GM18868 (cell line): ENCODE data around the gene LIPC.

Source experiments
- ATAC-seq: cut with Tn5 transposase; IDR thresholded peaks from one replicate; pipeline ENCODE4 v1.9.1; 2021; ENCODE audit warnings: mild to moderate bottlenecking, moderate library complexity; ENCODE audit not compliant: unreplicated experiment

The LIPC gene

DNA sequence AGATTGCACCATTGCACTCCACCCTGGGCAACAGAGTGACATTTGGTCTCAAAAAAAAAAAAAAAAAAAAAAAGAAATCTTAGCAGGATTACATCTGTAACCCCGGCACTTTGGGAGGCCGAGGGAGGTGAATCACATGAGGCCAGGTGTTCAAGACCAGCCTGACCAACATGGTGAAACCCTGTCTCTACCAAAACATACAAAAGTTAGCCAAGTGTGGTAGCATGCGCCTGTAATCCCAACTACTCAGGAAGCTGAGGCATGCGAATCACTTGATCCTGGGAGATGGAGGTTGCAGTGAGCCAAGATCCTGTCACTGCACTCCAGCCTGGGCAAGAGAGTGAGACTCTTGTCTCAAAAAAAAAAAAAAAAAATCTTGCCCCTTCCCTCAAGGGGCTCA lies 40.4 kb downstream of the LIPC start:
- ATAC-seq = no peak

DNA sequence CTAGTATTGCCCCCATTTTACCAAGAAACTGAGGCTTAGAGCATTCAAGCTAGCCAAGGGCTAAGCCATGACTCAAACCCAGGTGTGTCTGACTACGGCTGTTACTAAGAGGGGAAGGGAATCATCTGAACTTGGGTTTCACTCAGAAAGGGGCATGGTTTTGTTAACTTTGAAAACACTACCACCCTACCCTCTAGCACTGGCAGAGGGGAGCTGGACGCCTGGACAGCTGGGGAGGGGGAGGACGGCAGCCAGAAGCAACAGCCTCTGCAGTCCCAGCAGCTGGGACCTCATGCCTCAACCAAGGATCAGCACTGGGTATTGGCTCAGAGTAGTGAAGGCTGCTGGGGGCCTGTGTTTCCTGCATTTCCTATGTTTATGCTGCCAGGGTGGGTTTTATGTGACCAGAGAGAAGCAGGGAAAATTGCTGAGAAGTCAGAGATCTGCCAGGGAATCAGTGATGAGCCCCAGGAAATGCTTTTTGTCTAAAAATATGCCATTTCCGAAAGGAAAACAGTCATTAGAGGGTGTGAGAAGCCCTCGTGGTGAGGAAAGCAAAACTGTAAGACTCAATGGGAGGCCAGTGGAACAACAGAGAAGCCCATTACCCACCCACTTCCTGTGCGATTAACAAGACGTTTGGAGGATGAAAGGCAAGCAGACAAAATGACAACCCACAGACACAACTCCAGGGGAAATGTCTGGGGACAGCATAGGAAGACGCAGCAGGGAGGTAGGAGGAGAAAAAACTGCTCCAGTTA lies 41.2 kb downstream of the LIPC start:
- ATAC-seq = no peak

DNA sequence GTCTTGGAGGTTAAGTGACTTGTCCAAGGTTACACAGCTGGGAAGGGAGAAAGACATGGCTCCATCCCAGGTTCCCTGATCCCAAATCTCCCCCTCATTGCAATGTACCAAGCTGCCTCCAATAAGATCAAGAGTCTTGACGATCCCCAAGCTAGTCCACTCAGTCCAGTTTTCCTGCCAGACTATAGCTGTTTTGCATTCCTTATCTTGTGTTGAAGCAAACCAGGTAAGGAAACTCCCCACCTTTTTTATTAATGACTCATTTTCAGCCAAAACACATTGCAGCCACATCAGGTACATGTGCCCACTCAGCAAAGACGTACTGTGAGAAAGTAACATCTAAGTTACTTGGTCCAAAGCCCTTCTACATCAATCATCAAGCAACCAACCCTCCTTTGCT lies 41.9 kb downstream of the LIPC start:
- ATAC-seq = no peak

DNA sequence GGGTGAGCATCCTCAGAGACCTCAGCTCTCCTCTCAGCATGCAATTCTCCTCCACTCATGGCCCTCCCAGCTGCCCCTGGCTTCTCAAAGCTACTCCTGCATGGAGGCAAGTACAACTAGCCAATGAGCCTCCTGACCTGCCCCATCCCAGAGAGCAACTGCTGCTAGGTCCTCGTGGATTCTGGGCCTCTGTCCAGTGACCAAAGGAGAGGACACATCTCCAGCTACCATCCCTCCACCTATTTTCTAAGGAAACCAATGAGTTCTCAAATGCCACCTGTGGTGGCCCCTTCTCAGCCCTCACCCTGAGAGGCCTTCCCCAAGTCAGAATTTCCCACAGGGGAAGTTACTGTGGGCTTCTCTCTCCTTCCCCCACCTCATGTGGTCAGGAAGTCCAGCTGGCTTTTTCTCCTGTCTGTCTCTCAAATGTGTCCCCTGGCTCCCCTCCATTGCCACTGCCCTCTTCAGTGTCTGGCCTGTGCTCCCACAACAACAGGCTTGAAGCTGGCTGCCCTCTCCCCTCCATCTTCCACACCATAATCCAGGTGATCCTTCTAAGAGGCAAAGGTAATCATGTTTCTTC lies 43.0 kb downstream of the LIPC start:
- ATAC-seq = no peak

DNA sequence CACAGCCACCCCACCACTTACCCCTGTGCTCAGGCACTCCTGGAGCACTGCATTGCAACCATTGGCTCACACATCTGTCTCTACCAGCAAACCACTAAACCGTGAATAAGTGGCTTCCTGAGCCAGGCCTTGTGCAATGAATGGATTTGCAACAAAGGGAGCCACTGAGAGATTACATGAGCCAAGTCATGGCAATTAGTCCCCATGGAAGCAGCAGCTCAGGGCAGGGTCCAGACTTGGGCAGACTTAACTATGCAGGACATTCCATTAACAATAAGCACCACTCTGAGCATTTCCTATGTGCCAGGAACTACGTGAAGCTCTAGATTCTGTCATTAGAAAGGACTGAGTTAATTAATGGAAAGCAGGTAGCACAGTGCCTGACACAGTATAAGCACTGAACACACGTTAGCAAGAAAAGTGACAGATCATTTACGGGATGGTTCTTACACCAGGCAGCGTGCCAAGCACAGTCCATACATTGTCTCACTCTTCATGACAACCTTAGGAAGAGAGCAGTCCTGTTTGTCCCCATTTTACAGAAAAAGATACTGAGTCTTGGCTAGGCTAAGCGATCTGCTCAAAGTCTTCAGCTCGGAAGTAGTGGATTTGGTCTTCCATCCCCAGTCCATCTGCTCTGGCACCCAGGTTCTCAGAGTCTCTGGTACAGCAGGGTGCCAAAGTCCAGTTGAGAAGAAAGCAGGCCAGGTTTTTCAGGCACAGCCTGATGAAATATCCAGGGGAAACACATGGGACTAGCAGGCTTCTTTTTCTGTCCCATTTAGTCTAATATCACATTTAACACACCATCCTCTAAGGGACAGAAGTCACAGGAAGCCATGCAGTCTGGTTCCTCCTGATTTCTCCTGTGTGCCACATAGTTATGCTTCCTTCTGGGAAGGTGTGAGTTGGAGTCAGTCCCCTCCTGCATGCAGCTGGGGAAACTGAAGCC lies 44.1 kb downstream of the LIPC start:
- ATAC-seq = no peak

DNA sequence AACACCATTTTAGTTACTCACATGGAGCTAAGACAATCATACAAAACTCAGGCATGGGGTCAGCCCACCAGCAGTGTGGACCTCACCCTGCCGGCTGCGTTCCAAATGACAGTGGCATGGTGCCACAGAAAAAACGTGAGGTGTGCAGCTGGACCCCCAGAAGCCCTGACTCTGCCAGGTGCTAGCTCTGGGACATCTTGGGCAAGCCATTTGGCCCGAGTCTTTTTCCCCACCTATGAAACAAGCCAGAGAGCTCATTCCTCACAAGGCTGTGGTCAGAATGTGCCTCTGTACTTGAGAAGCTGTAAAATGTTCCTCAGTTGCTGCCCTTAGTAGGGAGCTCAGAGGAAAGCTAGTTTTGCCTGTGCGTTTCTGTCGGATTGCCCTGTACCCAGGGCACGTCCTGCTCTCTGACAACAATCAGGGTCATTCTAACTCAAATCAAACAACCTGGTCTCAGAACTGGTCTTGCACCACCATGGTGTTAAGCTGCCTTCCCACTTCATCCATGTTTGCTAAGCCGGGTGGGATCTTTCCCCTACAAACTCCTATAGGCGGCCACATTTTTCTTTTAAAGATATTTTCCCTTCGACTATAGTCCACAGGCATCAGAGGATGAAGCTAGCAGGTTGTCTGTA lies 44.9 kb downstream of the LIPC start:
- no peak for ATAC-seq

DNA sequence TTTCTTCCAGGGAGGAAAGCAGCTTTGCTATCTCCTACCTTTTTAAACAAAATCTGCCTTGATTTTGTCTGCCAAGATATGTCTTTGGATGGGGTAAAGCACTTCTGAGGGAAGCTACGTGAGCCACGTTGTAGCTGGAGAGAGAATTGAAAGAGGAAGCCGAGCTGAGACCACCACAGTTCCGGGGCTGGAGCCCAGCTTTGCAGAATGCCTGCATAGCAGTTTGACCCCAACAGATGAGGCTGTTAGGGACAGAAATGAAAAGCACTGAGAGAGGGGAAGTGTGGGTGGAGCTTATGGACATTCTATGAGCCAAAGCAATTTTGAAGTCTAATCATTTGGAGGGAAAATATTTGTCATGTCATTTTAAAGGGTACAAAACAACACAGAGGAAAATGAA lies 45.4 kb downstream of the LIPC start:
- ATAC-seq = no peak

DNA sequence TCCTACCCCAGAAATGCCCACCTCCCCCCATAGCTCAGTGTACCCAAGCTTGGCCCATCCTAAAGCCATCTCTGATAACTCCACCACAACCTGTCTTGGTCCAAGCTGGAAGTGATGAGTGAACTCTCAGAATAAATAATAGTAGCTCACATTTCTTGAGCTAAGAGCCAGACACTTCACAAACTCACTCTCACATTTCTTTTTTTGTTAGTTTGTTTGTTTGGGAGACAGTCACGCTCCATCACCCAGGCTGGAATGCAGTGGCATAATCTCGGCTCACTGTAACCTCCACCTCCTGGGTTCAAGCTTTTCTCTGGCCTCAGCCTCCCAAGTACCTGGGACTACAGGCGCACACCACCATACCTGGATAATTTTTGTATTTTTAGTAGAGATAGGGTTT lies 46.2 kb downstream of the LIPC start:
- no peak for ATAC-seq

DNA sequence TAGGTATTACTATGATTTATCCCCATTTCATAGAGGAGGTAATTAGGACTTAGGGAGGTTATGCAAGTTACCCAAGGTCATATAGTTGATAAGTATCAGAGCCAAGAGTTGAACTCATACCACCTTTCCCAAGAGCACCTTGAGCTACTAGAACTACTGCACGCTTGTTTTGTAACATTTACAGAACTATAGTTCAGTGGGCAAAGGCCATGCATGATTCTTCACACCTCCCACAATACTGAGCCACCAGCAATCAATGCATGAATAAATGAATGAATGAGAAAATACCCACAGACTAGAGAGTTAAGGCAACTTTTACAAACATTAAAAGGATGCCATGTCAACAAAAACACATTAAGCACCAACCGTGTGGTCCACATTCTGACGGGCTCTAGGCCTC lies 46.8 kb downstream of the LIPC start:
- no peak for ATAC-seq

DNA sequence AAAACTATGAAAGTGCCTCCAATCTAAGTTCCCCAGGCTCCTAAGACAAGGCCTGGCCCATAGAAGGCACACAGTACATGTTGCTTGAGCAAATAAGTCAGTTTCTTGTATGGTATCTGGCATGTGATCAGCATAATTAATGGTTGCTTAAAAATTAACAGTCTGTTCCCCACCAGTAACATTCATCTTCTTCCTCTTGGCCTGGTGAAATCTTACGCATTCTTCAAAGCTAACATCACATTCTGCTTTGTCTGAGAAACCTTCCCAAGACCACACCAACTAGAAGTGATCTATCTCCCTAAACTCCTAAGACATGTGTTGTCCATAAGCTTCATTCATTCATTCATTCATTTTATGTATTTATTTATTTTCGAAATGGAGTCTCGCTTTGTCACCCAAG lies 48.1 kb downstream of the LIPC start:
- no peak for ATAC-seq

DNA sequence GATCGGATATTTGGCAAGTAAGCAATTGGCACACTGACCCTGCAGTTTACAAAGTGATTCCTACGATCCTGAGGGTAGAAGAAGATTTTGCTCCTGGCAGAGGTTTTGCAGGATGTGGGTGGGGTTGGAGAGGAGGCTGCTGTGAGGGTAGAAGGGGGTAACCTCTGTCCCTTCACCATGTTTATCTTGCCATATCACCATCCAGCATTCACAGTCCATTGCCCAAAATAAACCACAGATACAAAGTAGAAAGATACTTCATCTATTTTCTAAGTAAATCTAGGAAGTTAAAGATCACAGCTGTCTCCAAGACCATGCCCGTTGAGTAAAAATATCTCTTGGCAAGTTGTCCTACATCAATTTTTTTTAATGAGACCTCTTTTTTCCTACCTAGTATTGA lies 51.6 kb downstream of the LIPC start:
- ATAC-seq = no peak

DNA sequence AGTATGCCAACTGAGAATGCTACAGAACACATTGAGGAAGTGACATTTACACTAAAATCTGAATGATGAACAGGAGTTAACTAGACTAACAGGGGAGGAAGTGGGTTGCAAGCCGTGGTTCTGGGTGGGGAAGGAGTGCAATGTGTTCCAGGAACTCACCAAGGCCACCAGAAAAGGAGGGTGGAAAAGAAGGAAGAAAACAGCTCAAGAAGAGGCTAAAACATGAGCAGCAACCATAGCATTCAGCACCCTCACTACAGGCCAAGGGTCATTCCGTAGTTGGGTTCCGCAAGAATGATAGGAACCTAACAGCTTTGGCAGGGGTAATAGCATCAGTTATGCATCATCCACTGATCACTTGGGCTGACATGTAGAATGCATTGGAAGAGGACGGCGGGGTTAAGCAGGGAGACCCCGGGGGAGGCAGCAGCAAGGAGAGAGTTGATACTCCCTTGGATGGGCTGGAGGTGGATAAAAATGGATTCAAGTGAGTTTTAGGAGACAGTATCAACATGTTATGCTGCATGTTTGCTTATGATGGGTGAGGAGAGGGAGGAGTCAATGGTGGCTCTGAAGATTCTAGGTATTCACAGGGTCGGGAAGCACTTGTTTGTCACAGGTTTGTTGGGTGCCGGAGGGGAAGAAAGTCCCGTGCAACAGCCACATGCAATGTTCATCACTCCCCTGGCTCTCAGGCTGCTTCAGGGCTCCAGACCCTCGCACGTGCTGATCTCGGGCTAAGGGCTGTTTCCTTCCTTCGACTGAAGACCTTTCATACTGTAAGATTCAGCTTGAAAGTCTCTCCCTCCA lies 53.2 kb downstream of the LIPC start:
- ATAC-seq = no peak

DNA sequence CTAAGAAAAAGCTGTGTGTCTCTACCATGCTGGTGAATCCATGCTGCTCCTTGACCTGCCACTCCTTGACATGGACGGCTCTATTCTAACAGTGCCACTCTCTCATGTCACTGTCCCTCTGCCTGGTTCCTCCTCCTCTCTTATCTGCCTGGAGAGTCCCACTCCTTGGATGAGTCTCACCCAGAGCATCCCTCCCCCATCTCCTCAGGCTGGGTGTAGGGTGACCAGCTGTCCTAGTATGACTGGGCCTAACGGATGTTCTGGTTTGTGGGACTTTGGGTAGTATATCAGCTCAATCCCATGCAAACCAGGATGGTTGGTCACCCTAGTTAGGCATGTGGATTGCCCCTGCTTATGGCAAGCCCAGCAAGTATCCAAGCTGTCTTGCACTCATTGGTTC lies 54.3 kb downstream of the LIPC start:
- no peak for ATAC-seq

DNA sequence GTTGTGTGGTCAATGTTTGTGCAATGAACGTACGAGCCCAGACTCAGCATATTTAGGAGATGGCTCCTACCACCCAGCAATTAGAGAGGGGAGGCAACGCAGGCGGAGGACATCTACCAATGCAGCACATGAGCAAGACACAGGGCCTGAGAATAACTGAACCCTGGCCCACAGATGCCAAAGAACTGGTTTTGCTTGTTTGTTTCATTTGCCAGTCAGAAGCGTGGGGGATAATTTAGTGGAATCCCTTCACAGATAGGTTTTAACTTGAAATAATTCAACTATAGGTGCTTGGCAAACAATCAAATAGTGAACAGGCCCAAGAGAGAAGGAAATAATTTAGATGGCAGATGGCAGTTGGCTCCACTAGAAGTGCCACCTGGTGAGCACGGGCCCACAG lies 54.8 kb downstream of the LIPC start:
- ATAC-seq = no peak

DNA sequence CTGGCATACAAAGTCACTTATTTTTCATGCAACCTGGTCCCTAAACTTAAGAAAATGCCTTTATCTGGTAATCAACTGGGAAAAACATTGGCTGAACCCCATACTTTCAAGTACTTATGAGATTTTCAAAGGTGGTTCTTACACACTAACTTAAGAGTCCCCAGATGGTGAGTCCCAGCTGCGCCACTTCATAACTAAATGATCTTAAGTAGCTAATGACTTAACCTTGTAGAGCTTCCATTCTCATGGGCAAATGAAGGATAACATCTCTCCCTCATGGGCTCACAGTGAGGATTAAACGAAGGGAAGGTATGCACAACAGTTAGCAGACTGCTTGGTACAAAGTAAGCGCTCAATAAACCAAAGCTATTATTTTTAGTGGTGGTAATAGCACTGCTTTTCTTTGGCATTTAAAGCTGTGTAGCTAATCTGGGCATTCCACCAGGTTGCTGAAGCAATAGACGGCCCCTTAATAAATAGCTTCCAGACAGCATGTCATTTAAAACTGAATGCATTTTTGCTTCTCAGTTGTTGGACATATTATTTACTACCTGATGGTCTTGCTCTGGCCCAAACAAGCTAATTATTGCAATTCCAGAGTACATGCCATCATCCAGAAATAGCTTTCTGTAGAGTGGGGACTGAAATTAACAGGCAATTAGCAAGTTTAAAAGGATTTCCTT lies 55.4 kb downstream of the LIPC start:
- no peak for ATAC-seq

DNA sequence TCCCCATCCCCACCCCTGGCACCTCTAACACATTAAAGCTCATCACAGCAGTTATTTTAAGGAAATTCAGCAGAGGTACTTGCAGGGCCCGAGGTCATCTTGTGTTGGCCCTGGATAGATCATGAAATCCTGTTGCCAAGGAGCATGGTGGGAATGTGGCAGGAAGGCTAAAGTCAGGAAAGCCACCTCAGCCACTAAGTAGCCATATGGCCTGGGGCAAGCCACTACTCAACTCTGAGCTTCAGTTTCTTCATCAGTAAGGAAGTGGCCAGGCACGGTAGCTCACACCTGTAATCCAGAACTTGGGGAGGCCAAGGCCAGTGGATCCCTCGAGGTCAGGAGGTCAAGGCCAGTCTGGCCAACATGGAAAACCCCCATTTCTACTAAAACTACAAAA lies 55.9 kb downstream of the LIPC start:
- no peak for ATAC-seq

DNA sequence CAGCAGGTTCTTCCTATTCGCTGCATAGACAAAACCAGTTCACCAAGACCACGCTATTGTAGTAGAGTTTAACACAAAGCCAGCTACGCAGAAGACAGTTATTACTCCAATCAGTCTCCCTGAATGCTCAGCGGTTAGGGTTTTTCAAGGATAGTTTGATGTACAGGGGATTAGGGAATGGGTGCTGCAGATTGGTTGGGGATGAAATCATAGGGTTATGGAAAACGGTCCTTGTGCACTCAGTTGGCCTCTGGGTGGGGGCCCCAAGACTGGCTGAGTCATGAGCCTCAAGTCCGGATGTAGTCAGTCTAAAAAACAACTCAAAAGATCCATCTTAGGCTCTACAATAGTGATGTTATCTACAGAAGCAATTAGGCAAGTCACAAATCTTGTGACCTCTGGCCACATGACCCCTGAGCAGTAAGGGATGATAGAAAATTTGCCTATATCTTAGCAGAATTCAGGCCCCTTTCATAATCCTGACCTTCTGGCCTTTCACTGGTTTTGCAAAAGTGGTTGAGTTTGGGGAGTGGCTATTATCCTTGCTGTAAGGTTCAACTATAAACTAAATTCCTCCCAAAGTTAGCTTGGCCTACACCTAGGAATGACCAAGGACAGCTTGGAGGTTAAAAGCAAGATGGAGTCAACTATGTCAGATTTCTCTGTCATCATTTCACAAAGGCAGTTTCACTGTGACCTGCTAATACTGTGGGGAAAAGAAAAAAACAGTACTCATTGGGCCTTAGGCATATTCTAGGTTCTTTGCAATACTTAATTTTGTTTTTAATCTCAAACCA lies 57.7 kb downstream of the LIPC start:
- no peak for ATAC-seq

DNA sequence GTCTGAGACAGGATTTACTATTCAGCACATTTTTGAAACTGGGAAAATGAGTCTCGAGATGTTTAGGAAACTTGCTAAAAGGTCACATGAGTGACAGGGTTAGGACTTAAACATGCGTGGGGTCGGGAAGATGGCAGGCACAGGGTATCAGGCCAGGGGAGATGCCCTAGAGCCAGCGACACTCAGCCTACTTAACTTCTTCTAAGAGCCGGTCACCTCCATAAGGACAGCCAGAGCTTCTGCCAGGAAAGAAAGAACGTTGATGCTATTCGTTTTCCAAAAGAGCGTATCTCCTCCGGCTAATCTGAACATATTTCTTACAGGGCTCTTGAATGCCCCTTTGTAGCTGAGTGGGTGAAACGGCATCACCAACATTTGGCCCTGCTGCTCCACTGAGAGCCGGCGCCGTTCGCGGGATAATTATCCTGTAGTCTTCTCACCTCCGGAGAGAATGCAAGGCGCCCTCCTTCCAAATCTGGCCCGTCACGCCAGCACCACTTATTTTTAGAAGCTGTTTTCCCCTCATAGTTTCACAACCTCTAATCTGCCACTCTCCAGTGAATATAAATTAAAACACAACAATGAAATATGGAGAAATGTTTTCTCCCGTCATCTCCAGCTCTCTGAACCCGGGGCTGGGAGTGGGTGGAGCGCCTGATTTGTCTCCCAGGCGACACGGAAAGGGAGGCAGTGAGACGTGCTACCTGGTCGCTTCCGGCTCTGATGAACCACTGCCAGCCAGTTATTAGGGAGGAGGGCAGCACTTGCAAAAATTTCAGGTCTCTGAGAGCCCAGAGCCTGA lies 58.5 kb downstream of the LIPC start:
- no peak for ATAC-seq
